H1 (cell line): Measurements from ENCODE around the gene ADD2. TPM values are rescaled to one million over a fixed set of nuclear protein-coding genes. Genes with fewer than 3 reads are reported as not detected.

Source experiments
- CTCF ChIA-PET: fragments of 300-600 bp; sonication (Branson Sonifier 250); formaldehyde crosslinking; loops from one replicate; lab custom pipeline; 2021; ENCODE audit not compliant: partially characterized antibody; lab: Charles Lee
- POLR2A ChIA-PET: fragments of 300-600 bp; sonication (Branson Sonifier 250); formaldehyde crosslinking; loops from one replicate; lab custom pipeline; 2021; ENCODE audit warnings: inconsistent platforms; ENCODE audit not compliant: partially characterized antibody; lab: Charles Lee
- DNase-seq, 2 experiments: peaks; one replicate each; pipeline versions ENCODE4 v3.0.0 to v3.0.0-alpha.2; 2010 to 2022; ENCODE audit warnings: low spot score in 2 of 2, low read depth in 1 of 2, mixed read lengths in 1 of 2
- FAIRE-seq: peaks from 2 replicates; lab custom pipeline; 2011; peaks lifted over from hg19 to GRCh38; lab: Jason Lieb, UNC
- H2AFZ ChIP-seq: 2 replicates; pipeline ENCODE4 v1.8.1; 2012; ENCODE audit warnings: low read length, inconsistent platforms
- H2AK5ac ChIP-seq: 2 replicates; pipeline ENCODE4 v1.6.1; 2013; ENCODE audit warnings: low read depth, low read length
- H2BK120ac ChIP-seq: replicated peaks from 2 replicates; pipeline ENCODE3; 2013; ENCODE audit warnings: low read depth, low read length, inconsistent platforms
- H2BK12ac ChIP-seq: 2 replicates; pipeline ENCODE4 v1.6.1; 2013; ENCODE audit warnings: low read depth, low read length
- H2BK15ac ChIP-seq: 2 replicates; pipeline ENCODE4 v1.6.1; 2013; ENCODE audit warnings: low read length
- H2BK20ac ChIP-seq: 2 replicates; pipeline ENCODE4 v1.6.1; 2013; ENCODE audit warnings: low read length
- H2BK5ac ChIP-seq: 2 replicates; pipeline ENCODE4 v1.6.1; 2013; ENCODE audit warnings: low read depth, low read length
- H3K14ac ChIP-seq: 2 replicates; pipeline ENCODE4 v1.6.1; 2013; ENCODE audit warnings: inconsistent platforms; ENCODE audit not compliant: insufficient read length
- H3K18ac ChIP-seq: 2 replicates; pipeline ENCODE4 v1.6.1; 2013; ENCODE audit warnings: low read length; ENCODE audit errors: extremely low read depth
- H3K23ac ChIP-seq: 2 replicates; pipeline ENCODE4 v1.6.1; 2013; ENCODE audit warnings: inconsistent platforms; ENCODE audit not compliant: insufficient read length
- H3K23me2 ChIP-seq: 2 replicates; pipeline ENCODE4 v1.6.1; 2013; ENCODE audit warnings: low read depth, low read length
- H3K27ac ChIP-seq: 2 replicates; pipeline ENCODE4 v1.6.1; 2011; ENCODE audit warnings: low read depth, low read length, inconsistent platforms
- H3K27me3 ChIP-seq, 4 experiments: replicated peaks in 1 of 4; 1 replicate in 1 of 4; 2 replicates in 3 of 4; pipeline versions ENCODE4 v1.6.1 to v1.8.1; 2011 to 2013; ENCODE audit warnings: low read length in 3 of 4, mild to moderate bottlenecking in 3 of 4, inconsistent platforms in 2 of 4, mixed read lengths in 2 of 4, moderate library complexity in 1 of 4; ENCODE audit not compliant: control insufficient read depth in 3 of 4, insufficient read depth in 3 of 4; ENCODE audit errors: extremely low read depth in 1 of 4
- H3K36me3 ChIP-seq, 4 experiments: 2 replicates each; pipeline versions ENCODE4 v1.6.1 to v1.8.1; 2011 to 2013; ENCODE audit warnings: mild to moderate bottlenecking in 4 of 4, low read length in 3 of 4, moderate library complexity in 2 of 4, control low read depth in 1 of 4, inconsistent platforms in 1 of 4; ENCODE audit not compliant: insufficient read depth in 4 of 4, control insufficient read depth in 2 of 4
- H3K4ac ChIP-seq: replicated peaks from 2 replicates; pipeline ENCODE3; 2013; ENCODE audit warnings: low read length, low read depth, mixed read lengths, inconsistent platforms; ENCODE audit not compliant: insufficient read length
- H3K4me1 ChIP-seq, 4 experiments: replicated peaks in 1 of 4; 1 replicate in 1 of 4; 2 replicates in 3 of 4; pipeline versions ENCODE4 v1.6.1 to v1.8.1; 2011 to 2013; ENCODE audit warnings: low read length in 3 of 4, inconsistent platforms in 2 of 4, mixed read lengths in 1 of 4; ENCODE audit not compliant: insufficient read depth in 4 of 4, control insufficient read depth in 3 of 4
- H3K4me2 ChIP-seq, 2 experiments: 2 replicates each; pipeline versions ENCODE4 v1.6.1 to v1.8.1; 2011 to 2013; ENCODE audit warnings: low read depth in 2 of 2, low read length in 2 of 2, control low read depth in 1 of 2, inconsistent platforms in 1 of 2, mild to moderate bottlenecking in 1 of 2; ENCODE audit not compliant: insufficient read depth in 1 of 2
- H3K4me3 ChIP-seq, 4 experiments: fragments of 200-600, 300-600 bp in 1 of 4; sonication (generic), shearing (Covaris generic), sonication (Bioruptor Twin) in 1 of 4; 2 replicates each; pipeline versions ENCODE4 v1.5.1 to v1.8.1; 2011 to 2016; ENCODE audit warnings: low read length in 4 of 4, low read depth in 3 of 4, control low read depth in 2 of 4, inconsistent platforms in 2 of 4, mild to moderate bottlenecking in 2 of 4, mixed read lengths in 1 of 4, moderate library complexity in 1 of 4; ENCODE audit not compliant: insufficient read depth in 2 of 4; ENCODE audit errors: extremely low read depth in 1 of 4
- H3K56ac ChIP-seq: replicated peaks from 2 replicates; pipeline ENCODE3; 2013; ENCODE audit warnings: low read depth, mild to moderate bottlenecking, mixed read lengths, low read length, inconsistent platforms; ENCODE audit not compliant: insufficient read length
- H3K79me1 ChIP-seq: 2 replicates; pipeline ENCODE4 v1.6.1; 2013; ENCODE audit warnings: low read depth, low read length, control low read depth
- H3K79me2 ChIP-seq, 2 experiments: 2 replicates each; pipeline versions ENCODE4 v1.6.1 to v1.8.1; 2012 to 2013; ENCODE audit warnings: low read length in 2 of 2, mild to moderate bottlenecking in 2 of 2, inconsistent platforms in 1 of 2; ENCODE audit not compliant: insufficient read depth in 2 of 2, control insufficient read depth in 1 of 2
- H3K9ac ChIP-seq, 4 experiments: replicated peaks in 1 of 4; 1 replicate in 1 of 4; 2 replicates in 3 of 4; pipeline versions ENCODE4 v1.6.1 to v1.8.1; 2011 to 2013; ENCODE audit warnings: low read depth in 3 of 4, low read length in 3 of 4, control low read depth in 2 of 4, mild to moderate bottlenecking in 2 of 4, moderate library complexity in 2 of 4, inconsistent platforms in 1 of 4; ENCODE audit errors: extremely low read depth in 1 of 4
- H3K9me3 ChIP-seq, 2 experiments: 2 replicates each; pipeline versions ENCODE4 v1.6.1 to v1.8.1; 2012 to 2013; ENCODE audit warnings: mild to moderate bottlenecking in 2 of 2, moderate library complexity in 2 of 2, control low read depth in 1 of 2, inconsistent platforms in 1 of 2, low read depth in 1 of 2, low read length in 1 of 2, mixed read lengths in 1 of 2; ENCODE audit not compliant: insufficient read depth in 2 of 2
- H4K20me1 ChIP-seq, 2 experiments: replicated peaks in 1 of 2; 2 replicates each; pipeline versions ENCODE3 to v1.8.1; 2011 to 2013; ENCODE audit warnings: inconsistent platforms in 2 of 2, low read length in 2 of 2, mild to moderate bottlenecking in 1 of 2; ENCODE audit not compliant: insufficient read depth in 2 of 2, control insufficient read depth in 1 of 2
- H4K5ac ChIP-seq: 2 replicates; pipeline ENCODE4 v1.6.1; 2013; ENCODE audit warnings: low read length, low read depth, mixed read lengths, inconsistent platforms; ENCODE audit not compliant: insufficient read length
- H4K8ac ChIP-seq: 2 replicates; pipeline ENCODE4 v1.8.0; 2013; ENCODE audit warnings: mild to moderate bottlenecking, moderate library complexity, low read length, inconsistent platforms; ENCODE audit not compliant: insufficient read depth; ENCODE audit errors: extremely low read depth
- H4K91ac ChIP-seq: replicated peaks from 2 replicates; pipeline ENCODE3; 2013; ENCODE audit warnings: low read length, mixed read lengths, inconsistent platforms; ENCODE audit not compliant: insufficient read length
- ASH2L ChIP-seq: fragments of 200-600, 300-600 bp; sonication (generic); IDR thresholded peaks from one replicate; pipeline ENCODE4 v1.7.1; 2017; ENCODE audit warnings: low read length
- BCL11A ChIP-seq, 2 experiments: IDR thresholded peaks; one replicate each; pipeline ENCODE4 v1.6.1; 2011; ENCODE audit warnings: low read depth in 2 of 2, low read length in 2 of 2, mild to moderate bottlenecking in 2 of 2
- BRCA1 ChIP-seq: IDR thresholded peaks from 2 replicates; pipeline ENCODE4 v1.6.1; 2012; ENCODE audit warnings: low read depth, low read length, improper control_type of control experiment
- CBX5 ChIP-seq: fragments of 300-800, 300-1000 bp; sonication (generic); IDR thresholded peaks from 2 replicates; pipeline ENCODE4 v1.7.1; 2016; ENCODE audit warnings: antibody characterized with exemption, low read length, low read depth
- CHD1 ChIP-seq: IDR thresholded peaks from 2 replicates; pipeline ENCODE4 v1.6.1; 2012; ENCODE audit warnings: low read depth, low read length, improper control_type of control experiment
- GABPA ChIP-seq: IDR thresholded peaks from 2 replicates; pipeline ENCODE4 v1.6.1; 2011; ENCODE audit warnings: mild to moderate bottlenecking, low read length, moderate library complexity, borderline replicate concordance; ENCODE audit not compliant: insufficient read depth
- RBBP5 ChIP-seq: IDR thresholded peaks from 2 replicates; pipeline ENCODE4 v1.7.1; 2012; ENCODE audit warnings: low read depth, mild to moderate bottlenecking, inconsistent platforms, low read length, moderate library complexity, borderline replicate concordance
- RFX5 ChIP-seq: IDR thresholded peaks from 2 replicates; pipeline ENCODE4 v1.6.1; 2011; ENCODE audit warnings: low read depth, low read length, improper control_type of control experiment, borderline replicate concordance
- SIN3A ChIP-seq, 2 experiments: IDR thresholded peaks in 1 of 2; conservative IDR thresholded peaks in 1 of 2; 2 replicates each; pipeline ENCODE4 v1.6.1; 2011 to 2012; ENCODE audit warnings: low read length in 2 of 2, improper control_type of control experiment in 1 of 2, low read depth in 1 of 2, mild to moderate bottlenecking in 1 of 2
- SRF ChIP-seq: IDR thresholded peaks from 2 replicates; pipeline ENCODE4 v1.6.1; 2011; ENCODE audit warnings: mild to moderate bottlenecking, low read depth, low read length, moderate library complexity
- TAF7 ChIP-seq: optimal IDR thresholded peaks from 2 replicates; pipeline ENCODE3; 2011; ENCODE audit warnings: low read depth, mild to moderate bottlenecking, inconsistent platforms, low read length, moderate library complexity, borderline replicate concordance
- WGBS, 2 experiments: shearing (Covaris generic) in 1 of 2; methylation state at CpG; one replicate each; pipeline versions ENCODE4 v1.1.6 to v1.1.7; 2013 to 2015; ENCODE audit warnings: low lambda C conversion rate in 2 of 2, mixed read lengths in 2 of 2, inconsistent platforms in 1 of 2, low coverage in 1 of 2, missing lambda C conversion rate in 1 of 2; ENCODE audit not compliant: insufficient replicate concordance in 2 of 2, insufficient coverage in 1 of 2, insufficient read length in 1 of 2; ENCODE audit errors: extremely low coverage in 1 of 2, missing lambda C conversion rate in 1 of 2; 5-methylcytosine and 5-hydroxymethylcytosine counted together
- polyA plus RNA-seq, 7 experiments: library from polyadenylated mRNA; depleted of rRNA in 3 of 7; stranded (reverse) in 5 of 7; unstranded in 2 of 7; fragments of >200 nt in 5 of 7; fragments of 200-250 nt in 2 of 7; gene quantifications; 1 replicate in 5 of 7; 2 replicates in 1 of 7; 4 replicates in 1 of 7; pipeline versions ENCODE4 v1.2.1 to v1.2.3, GENCODE V29; 2011 to 2013; ENCODE audit warnings: missing spikeins in 2 of 7, mixed read lengths in 2 of 7
- total RNA-seq: library from RNA; stranded (reverse); fragmentation: NEBNext Ultra II Directional; extraction: Animal tissue kit (Norgen Biotek cat#: 25700); gene quantifications from 2 replicates; pipeline ENCODE4 v1.2.1, GENCODE V29; 2021
- TF ChIP-seq, protein P1 (sequence below): IDR thresholded peaks from 2 replicates; pipeline ENCODE4 v1.6.1; 2012; ENCODE audit warnings: low read length, inconsistent platforms

Gene ADD2
- total and polyA plus RNA-seq, 2 of the 8 experiments (the other 6 are each of a cell fraction or from before 2014, with no cell fraction given): 58.5 to 170 TPM

DNA sequence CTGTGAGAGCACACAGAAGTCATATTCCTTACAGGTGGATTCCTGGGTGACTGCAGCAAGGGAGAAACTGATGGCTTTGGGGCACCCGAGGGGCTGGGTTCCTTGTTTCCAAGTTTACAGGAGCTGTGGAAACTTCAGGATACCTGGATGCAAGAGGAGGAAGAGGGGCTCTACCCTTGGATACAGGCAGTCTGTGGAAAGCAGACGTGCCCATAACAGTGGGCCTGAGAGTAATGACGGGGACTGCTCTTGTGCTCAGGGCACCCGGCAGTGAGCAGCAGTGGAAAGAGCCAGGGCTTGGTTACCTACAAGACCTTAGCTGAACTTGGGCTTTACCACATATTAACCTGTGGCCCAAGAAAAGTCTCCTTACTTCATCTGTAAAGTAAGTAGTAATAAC, 112.2 kb downstream of the ADD2 start:
- Histone ChIP-seq H3K9ac (no peak overlapping the region), H3K23me2 (no peaks in the 10 kb centered on the region), H3K4me3 (no peak overlapping the region), H2AFZ (no peak overlapping the region), H3K4me1 (peaks cover 0 to 5% (median 0%) of the 10 kb centered on the region in 4 experiments; a peak in 2 of 7 replicates), H3K14ac (no peak overlapping the region), H2AK5ac (no peak overlapping the region), H4K91ac (no peak overlapping the region), H3K56ac (no peak overlapping the region), H3K27ac (no peak overlapping the region), H3K18ac (no peak overlapping the region), H3K36me3 (no peaks in the 10 kb centered on the region), H2BK15ac (no peak overlapping the region), H4K8ac (no peak overlapping the region), H4K5ac (no peak overlapping the region), H4K20me1 (peaks cover 4% of the 10 kb centered on the region in 2 experiments), H2BK120ac (no peak overlapping the region), H3K9me3 (no peaks in the 10 kb centered on the region), H3K27me3 (peaks cover 2 to 7% (median 3%) of the 10 kb centered on the region in 4 experiments; a peak in 5 of 7 replicates), H3K23ac (no peak overlapping the region), H3K4me2 (no peak overlapping the region), H2BK5ac (no peak overlapping the region), H3K79me1 (no peaks in the 10 kb centered on the region), H3K79me2 (no peaks in the 10 kb centered on the region), H2BK20ac (no peak overlapping the region), H2BK12ac (no peak overlapping the region), H3K4ac (no peak overlapping the region)
- DNase-seq (no peak), FAIRE-seq (no peak)
- 82% methylated on average over 4 of the region's 4 CpGs; no CpG with 5 or more reads in 1 of the 2 experiments for WGBS, 2 experiments
- POLR2A ChIA-PET: interaction anchor here (0.6 to 2.7 kb wide), 8 partner anchors 18 to 364 kb away, joined by 3 to 6 read pairs (median 3); partner anchors contain the start of genes ADD2, SNRPG and TGFA
- CTCF ChIA-PET: interaction anchor here (0.7 to 3.9 kb wide), 23 partner anchors 11 to 400 kb away, joined by 3 to 15 read pairs (median 4); partner anchors contain the start of genes ADD2 and FIGLA
- TF ChIP-seq TAF7: no peak
- no peak for TF ChIP-seq SIN3A (conservative IDR thresholded peaks at IDR 0.05 in 1 of 2, IDR thresholded peaks at IDR 0.05 in 1 of 2; ENCODE audit: low read depth in 1 of 2, low read length in 2 of 2)
- no peak for TF ChIP-seq CBX5
- TF ChIP-seq RBBP5: no peak
- TF ChIP-seq ASH2L: no peak
- TF ChIP-seq, protein P1, sequence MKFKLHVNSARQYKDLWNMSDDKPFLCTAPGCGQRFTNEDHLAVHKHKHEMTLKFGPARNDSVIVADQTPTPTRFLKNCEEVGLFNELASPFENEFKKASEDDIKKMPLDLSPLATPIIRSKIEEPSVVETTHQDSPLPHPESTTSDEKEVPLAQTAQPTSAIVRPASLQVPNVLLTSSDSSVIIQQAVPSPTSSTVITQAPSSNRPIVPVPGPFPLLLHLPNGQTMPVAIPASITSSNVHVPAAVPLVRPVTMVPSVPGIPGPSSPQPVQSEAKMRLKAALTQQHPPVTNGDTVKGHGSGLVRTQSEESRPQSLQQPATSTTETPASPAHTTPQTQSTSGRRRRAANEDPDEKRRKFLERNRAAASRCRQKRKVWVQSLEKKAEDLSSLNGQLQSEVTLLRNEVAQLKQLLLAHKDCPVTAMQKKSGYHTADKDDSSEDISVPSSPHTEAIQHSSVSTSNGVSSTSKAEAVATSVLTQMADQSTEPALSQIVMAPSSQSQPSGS: no peak
- no peak for TF ChIP-seq BRCA1
- no peak for TF ChIP-seq SRF
- TF ChIP-seq CHD1: no peak
- TF ChIP-seq BCL11A (IDR thresholded peaks at IDR 0.05; ENCODE audit: low read depth in 2 of 2, low read length in 2 of 2): no peak
- TF ChIP-seq RFX5: no peak
- no peak for TF ChIP-seq GABPA
